HG02970 (cell line): Measurements from ENCODE around the gene SPRR4.

Source experiments
- ATAC-seq: cut with Tn5 transposase; IDR thresholded peaks from one replicate; pipeline ENCODE4 v1.9.1; 2021; ENCODE audit warnings: mild to moderate bottlenecking, moderate library complexity, moderate number of reproducible peaks; ENCODE audit not compliant: unreplicated experiment, low FRiP score

Gene SPRR4

GRCh38 chr1:152964536-152964935 is 5.9 kb upstream of the SPRR4 start:
- ATAC-seq: no peak

- ATAC-seq: no peak
Measured at GRCh38 chr1:152965853-152966252, 4.6 kb upstream of the SPRR4 start.

DNA sequence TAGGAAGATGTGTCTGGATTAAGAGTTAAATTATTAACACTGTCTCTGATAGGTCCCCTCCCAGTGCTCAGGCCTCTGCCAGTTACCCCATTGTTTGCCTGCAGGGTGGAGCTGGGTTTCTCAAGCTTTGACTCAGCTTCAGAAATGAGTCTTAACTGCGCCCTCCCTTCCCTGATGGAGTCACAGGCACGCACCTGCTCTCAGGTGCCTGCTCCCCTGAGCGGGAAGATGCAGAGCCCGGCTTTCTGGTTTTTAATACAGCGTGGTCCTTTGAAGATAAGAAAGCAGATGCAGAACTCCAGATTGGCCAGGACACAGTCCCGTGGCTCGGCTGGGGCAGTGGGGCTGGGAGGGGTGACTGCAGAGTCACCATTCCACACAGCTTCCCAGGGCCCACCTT is 3.2 kb upstream of the SPRR4 start:
- no peak for ATAC-seq

DNA sequence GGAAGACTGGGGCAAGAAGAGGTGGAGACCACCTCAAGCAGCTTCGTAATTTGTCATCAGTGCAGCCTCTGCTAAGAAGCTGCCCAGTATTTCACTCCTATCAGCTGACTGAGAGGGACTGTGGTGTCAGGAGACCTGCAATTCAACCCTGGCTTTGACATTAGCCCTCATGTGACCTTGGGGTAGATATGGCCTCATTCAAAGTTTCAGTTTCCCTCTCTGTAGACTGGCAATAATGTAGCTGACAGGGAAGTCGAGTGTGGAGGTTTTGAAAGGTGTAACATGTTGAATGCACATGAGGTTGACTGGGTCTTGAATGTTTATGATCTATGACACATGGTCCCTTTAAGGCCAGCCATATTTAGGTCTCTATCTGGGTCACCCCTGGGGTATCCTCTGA is 2.2 kb upstream of the SPRR4 start:
- ATAC-seq: peak; percentile 67

GRCh38 chr1:152969036-152969435 is 1.4 kb upstream of the SPRR4 start:
- ATAC-seq: no peak

- no peak for ATAC-seq
Measured at GRCh38 chr1:152972196-152972886, 1.9 kb downstream of the SPRR4 start.

- ATAC-seq: no peak
Measured at GRCh38 chr1:152976688-152977087, 6.2 kb downstream of the SPRR4 start.

DNA sequence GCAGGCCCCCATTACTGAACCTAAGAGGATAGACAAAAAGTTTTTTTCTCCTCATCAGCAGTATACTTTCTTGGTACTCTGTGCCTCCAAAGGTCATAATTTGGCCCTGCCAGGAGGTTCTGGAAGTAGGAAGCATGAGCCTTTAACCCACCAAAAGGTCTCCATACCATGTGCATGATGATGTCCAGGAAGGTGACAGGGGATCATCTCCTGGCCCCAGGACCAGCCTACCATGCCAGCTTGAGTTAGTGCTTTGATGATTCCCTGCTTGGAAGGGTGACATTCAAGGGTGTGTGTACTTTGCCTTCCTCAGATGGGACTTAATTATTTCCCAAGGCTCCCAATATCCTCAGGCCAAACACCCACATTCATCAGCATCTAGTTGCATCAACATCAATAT is 7.2 kb downstream of the SPRR4 start:
- no peak for ATAC-seq

- no peak for ATAC-seq
Measured at GRCh38 chr1:152980676-152981075, 10.2 kb downstream of the SPRR4 start.

- ATAC-seq: no peak
Measured at GRCh38 chr1:152981146-152981871, 10.9 kb downstream of the SPRR4 start.

GRCh38 chr1:152982076-152982475 is 11.6 kb downstream of the SPRR4 start:
- ATAC-seq: no peak

- ATAC-seq: no peak
Measured at GRCh38 chr1:152983234-152983633, 12.8 kb downstream of the SPRR4 start.

DNA sequence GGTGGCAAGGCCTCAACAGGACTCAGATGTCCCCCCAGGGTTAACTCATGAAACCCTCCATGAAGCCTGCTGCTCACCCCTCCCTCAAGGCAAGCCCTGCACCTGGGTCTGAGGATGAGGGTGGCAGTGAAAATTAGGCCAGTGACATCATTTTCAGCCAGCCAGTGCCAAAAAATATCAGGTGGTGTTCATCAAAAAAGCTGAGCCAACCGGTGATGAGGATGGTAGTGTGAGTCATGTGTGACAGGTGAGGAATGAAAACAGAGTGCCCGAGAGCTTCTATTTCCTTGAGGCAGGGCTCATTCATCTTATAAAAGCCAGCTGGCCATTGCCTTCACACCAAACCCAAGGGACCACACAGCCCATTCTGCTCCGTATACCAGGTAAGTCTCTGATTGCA is 13.3 kb downstream of the SPRR4 start, which contains the start of gene SPRR1A:
SPRR1A (plus strand) TSS at position 339 of the 400 bp plus-strand sequence. CDS start 1,150 bp downstream, outside the sequence.
- no peak for ATAC-seq

- no peak for ATAC-seq
Measured at GRCh38 chr1:152986578-152986977, 16.1 kb downstream of the SPRR4 start.

DNA sequence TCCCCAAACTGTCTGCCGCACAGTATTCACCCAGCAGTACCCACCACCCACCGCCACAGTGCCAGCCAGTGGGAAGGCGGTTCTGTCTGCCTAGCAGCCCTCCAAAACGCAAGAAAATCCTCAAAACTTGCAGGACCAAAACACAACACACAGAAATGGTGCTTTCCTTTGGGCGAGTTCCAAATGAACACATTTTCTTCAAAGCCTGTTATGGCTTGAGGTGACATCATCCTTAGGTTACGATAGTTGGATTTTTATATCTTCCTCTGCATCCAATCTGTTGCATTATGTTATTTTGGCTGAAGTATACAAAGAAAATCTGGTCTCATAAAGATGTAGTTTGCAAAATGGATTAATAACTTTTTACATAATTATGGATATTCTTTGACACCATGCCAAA is 22.7 kb downstream of the SPRR4 start:
- ATAC-seq: no peak

GRCh38 chr1:152995842-152996241 is 25.4 kb downstream of the SPRR4 start:
- ATAC-seq: no peak

GRCh38 chr1:152996633-152997400 is 26.4 kb downstream of the SPRR4 start:
- ATAC-seq: no peak

- no peak for ATAC-seq
Measured at GRCh38 chr1:152997901-152998300, 27.5 kb downstream of the SPRR4 start.

DNA sequence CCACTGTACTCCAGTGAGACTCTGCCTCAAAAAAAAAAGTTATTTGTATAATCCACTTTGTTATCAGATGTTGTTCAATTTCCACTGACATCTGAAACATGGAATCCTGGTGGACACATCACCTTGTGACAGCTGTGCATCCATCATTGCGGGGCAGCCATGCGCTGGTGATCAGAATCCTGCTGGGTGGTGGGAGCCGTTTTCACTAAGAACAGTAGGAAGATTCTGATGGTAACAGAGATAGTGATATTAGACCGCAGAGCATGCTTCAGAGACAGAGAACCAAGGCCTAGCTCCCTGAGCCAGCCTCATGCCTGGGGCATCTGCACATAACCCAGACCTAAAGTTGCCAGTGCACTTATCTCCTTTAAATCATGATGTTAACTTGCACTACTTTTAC is 28.0 kb downstream of the SPRR4 start:
- no peak for ATAC-seq

- no peak for ATAC-seq
Measured at GRCh38 chr1:152999818-153000217, 29.4 kb downstream of the SPRR4 start.

GRCh38 chr1:153000294-153000693 is 29.8 kb downstream of the SPRR4 start:
- ATAC-seq: no peak
